GM12891 (cell line): ENCODE data around the gene VPS13D.

Source experiments
- DNase-seq: peaks from one replicate; pipeline ENCODE4 v3.0.0; 2011; ENCODE audit warnings: low spot score; ENCODE audit not compliant: insufficient read length
- FAIRE-seq: peaks from 2 replicates; lab custom pipeline; 2011; peaks lifted over from hg19 to GRCh38; lab: Jason Lieb, UNC
- PAX5 ChIP-seq: IDR thresholded peaks from 2 replicates; pipeline ENCODE4 v1.6.1; 2011; ENCODE audit warnings: low read length, moderate library complexity, mild to moderate bottlenecking; ENCODE audit not compliant: insufficient read depth, severe bottlenecking
- POLR2A ChIP-seq: IDR thresholded peaks from 2 replicates; pipeline ENCODE4 v1.6.1; 2011; ENCODE audit warnings: low read depth, low read length, control low read depth
- POLR2AphosphoS5 ChIP-seq: IDR thresholded peaks from 2 replicates; pipeline ENCODE4 v1.6.1; 2011; ENCODE audit warnings: low read depth, low read length, control low read depth
- POU2F2 ChIP-seq: IDR thresholded peaks from 2 replicates; pipeline ENCODE4 v1.6.1; 2011; ENCODE audit warnings: low read depth, mild to moderate bottlenecking, control low read depth, low read length, moderate library complexity
- SPI1 ChIP-seq: IDR thresholded peaks from 2 replicates; pipeline ENCODE4 v1.6.1; 2011; ENCODE audit warnings: low read depth, low read length, control low read depth
- TAF1 ChIP-seq: IDR thresholded peaks from 2 replicates; pipeline ENCODE4 v1.6.1; 2011; ENCODE audit warnings: low read depth, low read length, control low read depth

VPS13D gene

DNA sequence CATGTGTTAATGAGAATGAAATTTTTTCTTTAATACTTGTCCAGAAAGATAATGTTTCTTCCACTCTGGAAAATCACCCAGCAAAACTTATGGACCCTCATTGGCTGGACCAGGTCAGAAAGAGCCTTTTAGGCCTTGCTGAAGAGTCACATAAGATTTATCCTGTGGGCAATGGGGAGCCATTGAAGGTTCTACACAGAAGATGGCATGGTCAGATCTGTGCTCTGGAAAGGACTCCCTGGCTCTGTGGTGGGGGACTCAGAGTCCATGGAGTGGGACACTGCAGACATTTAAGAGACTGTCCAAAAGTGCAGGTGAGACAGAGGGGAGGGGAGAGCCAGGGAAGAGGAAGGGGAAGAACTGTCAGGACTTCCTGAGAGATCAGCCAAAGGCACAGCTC lies 321.8 kb downstream of the VPS13D start:
- no peak for DNase-seq
- TF ChIP-seq POU2F2 (no peak), TAF1 (no peak), PAX5 (no peak), POLR2AphosphoS5 (no peak), SPI1 (no peak), POLR2A (no peak)
- FAIRE-seq, result no peak

DNA sequence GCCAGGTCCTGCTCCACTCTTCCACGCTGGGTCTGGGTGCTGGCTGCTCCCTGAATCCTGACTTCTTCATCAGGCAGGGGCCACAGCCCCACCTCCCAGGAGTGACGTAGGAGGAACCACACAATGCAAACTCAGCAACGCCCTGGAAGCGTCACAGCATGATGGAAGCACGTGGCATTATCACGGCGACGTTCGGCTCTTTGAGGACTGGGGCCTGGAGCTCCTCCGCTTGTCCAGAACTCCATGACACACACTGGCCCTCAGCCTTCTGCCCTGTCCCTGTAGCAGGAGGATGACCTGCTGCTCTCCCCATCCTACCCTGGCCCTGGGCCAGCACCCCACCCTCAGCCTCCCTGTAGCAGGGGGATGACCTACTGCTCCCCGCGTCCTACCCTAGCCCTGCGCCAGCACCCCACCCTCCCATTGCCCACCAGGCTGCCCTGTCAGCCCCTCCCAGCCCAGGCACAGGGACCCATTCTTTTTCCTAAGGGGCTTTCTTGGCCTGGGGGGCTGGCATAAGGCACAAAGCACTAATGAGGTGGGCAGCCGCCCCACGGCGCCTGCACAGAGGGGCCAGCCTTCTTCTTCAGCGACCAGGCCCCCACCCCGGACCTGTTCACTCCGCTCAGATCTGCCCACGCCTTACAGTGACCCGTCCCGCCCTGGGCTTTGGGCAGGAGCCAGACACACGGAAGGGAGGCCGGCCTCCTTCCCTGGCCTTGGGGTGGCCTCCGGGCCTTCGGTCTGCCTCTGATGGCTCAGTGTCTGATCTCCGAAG lies 322.5 kb downstream of the VPS13D start:
- DNase-seq, result no peak
- FAIRE-seq, result no peak
- TF ChIP-seq PAX5 (no peak), TAF1 (no peak), SPI1 (no peak)

DNA sequence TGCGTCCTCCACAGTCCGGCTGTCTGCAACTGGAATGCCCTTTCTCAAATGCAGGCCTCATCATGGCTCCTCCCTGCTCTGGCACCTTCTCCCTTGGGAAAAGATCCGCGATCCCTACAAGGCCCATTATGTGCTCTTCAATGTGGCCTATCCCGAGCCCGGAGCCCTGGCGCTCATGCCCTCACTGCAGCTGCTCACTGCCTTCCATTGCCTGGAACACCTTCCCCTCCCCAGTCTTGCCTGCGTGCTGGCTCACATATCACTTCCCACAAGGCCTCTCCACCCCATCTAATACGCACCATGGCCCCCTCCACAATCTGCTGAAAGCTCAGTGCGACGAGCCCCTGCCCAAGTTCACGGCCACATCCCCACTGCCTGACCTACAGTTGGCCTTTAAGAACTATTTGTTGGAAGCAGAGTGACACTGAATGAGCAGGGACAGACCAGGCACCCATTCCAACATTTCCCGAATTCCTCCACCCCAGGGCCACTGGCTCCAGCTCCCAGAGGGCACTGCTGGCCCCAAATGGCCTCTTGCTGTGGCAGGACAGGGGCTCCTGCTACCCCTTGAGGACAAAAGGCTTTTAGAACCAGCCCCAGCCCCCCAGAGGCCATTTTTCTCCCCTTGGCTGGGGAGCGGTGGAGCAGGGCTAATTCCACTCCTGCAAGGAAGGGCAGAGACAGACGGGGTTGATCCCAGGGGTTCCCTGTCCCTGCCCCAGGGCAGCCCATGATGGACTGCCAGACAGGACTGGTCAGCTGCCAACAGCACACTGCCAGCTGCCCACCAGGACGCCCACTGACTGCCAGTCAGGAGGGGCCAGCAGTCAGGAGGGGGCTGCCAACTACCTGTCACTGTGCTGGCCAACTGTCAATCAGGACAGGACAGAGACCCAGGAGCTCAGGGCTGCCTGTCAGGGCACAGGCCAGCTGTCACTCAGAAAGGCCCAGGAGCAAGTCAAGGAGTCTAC lies 323.4 kb downstream of the VPS13D start:
- no peak for TF ChIP-seq POLR2AphosphoS5
- TF ChIP-seq TAF1, result no peak
- no peak for TF ChIP-seq POLR2A
- no peak for FAIRE-seq
- no peak for DNase-seq

DNA sequence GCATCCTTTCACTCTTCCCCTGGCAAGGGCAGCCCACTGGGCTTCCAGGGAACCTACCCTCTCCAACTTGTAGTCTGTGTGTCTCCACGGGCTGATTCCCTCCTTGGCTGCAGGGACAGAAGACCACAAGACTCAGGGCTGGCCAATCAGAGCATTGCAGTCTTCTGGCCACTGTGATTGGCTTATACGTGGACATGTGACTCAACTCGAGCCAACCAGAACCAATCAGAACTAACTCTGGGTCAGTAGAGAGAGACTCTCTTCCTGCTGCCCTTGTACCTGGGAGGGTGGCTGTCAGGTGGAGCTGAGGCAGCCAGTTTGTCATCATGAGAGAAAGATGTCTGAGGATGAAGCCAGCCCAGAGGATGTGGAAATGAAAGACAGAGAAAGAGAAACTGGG lies 324.1 kb downstream of the VPS13D start:
- TF ChIP-seq POLR2A (no peak), PAX5 (no peak), POU2F2 (no peak), TAF1 (no peak), POLR2AphosphoS5 (no peak), SPI1 (no peak)
- DNase-seq (no peak), FAIRE-seq (no peak)

DNA sequence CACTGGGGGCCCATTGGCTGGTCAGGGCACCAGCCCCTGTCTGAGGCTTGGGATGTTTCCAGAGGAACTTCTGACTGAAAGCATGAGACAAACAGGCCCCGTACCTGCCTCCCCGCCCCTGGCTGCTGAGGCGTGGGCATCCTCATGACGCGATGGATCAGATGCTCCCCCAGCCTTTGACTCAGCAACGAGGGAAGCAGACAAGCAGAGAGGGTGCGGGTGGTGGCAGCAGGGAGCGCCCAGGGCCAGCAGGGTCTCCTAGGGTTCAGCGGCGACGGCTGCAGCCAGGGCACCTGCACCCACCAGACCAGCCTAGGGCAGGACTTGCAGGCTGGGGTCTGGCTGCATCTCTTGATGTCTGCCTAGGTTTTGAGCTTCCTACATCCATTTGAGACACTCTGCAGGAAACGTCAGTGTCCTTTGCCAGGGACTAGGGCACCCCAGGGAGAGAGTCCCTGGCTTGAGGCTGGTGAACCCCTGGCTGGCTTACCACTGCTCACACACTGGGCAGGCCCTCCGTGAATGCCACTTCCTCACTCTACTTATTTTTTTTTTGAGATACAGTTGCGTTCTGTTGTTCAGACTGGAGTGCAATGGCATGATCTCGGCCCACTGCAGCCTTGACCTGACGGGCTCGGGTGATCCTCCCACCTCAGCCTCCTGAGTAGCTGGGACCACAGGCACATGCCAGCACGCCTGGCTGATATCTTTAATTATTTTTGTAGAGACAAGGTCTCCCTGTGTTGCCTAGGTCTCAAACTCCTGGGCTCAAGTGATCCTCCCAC lies 324.9 kb downstream of the VPS13D start:
- FAIRE-seq (no peak), DNase-seq (no peak)
- TF ChIP-seq PAX5 (no peak), POLR2A (no peak), POLR2AphosphoS5 (no peak), POU2F2 (no peak), TAF1 (no peak), SPI1 (no peak)

DNA sequence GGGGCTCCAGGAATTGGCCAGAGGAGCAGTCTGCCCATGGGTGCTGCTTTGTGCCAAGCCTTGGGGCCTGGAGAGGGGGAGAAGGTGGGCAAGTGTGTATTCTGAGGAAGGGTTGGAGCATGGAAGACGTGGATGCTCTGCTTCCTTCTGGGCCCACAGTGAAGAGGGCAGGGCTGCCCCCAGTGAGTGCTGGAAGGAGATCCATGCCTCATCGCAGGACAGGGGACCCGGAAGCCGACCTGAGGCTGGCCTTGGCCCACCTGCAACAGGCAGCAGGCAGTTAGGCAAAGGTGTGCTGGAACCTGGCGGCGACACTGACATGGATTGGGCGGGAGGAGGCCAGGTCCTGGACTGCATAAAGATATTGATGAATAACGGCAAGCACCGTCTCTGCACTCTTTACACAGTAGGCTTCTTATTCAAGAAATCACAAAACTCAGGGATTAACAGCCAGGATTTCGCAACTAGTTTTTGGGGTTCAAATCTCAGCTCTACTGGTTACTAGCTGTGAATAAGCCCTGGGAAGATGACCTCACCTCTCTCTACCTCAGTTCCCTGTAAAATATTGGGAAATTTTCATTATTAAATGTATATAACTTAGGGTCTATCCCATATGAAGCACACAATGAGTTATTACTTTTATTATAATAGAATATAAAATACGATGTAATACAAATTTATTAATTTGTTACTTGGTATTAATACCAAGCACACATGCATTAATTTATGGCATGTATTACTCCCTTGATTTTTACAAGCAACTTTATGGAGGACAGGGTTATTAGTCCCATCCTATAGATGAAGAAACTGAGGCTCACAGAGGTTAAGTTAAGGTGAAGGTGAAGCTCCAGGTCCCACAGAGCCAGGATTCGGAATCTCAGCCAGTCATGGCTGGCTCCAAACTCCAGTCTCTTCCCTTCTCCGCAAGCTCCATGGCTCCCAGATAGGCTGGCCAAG lies 325.9 kb downstream of the VPS13D start:
- TF ChIP-seq PAX5 (no peak), TAF1 (no peak), POLR2AphosphoS5 (no peak), POLR2A (no peak), POU2F2 (no peak), SPI1 (no peak)
- DNase-seq (no peak), FAIRE-seq (no peak)

DNA sequence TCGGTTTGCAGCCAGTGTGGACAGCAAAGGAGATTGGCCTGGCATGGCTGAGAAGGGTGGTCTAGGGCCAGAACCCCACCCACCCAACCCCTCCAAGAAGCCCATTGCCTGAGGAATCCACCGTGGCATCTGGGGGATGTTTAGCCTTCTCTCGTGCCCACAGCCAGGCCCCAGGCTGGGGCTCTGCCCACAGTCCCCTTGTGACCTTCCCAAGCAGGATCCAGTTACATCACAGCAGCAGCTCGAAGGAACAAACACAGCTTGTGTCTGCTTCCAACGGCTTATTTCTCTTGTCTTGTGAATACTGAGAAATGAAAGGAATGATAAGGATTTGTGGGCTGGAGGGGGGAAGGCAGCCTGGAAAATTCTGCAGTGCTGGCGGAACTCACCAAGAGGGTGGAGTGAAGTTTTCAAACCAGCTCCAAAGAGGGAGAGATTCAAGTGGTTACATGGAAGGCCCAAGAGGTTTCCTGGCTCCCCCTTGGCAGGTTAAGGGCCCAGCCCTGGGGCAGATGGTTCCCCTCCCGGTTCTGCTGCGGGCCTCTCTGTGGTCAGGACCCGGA lies 326.6 kb downstream of the VPS13D start:
- FAIRE-seq (no peak), DNase-seq (no peak)
- no peak for TF ChIP-seq POLR2A
- no peak for TF ChIP-seq TAF1

DNA sequence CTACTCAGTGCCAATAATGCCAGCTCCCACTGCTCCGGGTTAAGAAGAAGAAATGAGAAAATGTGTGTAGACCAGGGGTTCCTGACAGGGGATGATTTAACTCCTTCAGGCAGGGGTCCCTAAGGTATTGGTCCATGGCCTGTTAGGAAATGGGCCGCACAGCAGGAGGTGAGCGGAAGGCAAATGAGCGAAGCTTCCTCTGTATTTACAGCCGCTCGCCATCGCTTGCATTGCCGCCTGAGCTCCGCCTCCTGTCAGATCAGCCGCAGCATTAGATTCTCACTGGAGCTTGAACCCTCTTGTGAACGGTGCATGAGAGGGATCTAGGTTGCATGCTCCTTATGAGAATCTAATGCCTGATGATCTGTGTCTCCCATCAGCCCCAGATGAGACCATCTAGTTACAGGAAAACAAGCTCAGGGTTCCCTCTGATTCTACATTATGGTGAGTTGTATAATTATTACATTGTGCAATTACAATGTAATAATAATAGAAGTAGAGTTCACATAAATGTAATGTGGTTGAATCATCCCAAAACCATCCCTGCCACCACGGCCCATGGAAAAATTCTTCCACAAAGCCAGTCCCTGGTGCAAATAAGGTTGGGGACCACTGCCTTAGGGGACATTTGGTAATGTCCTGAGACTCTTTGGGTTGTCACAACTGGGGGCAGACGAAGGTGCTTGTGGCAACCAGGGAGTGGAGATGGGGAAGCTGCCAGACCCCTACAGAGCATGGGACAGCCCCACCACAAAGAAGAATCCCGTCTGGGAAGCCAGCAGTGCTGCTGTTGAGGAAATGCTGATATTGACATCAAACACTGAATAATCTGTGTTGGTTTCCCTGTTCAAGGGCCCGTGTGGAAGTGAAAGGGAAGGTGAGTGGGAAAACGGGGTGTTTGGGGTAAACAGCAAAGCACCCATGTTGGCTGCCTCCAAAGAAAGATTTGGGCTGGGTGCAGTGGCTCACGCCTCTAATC lies 327.4 kb downstream of the VPS13D start:
- FAIRE-seq (no peak), DNase-seq (no peak)
- TF ChIP-seq POLR2A (no peak), POU2F2 (no peak), POLR2AphosphoS5 (no peak), TAF1 (no peak), SPI1 (no peak), PAX5 (no peak)
